OCI-LY3 (cell line): ENCODE data around the gene XPOT.

Experiments used
- H2AFZ ChIP-seq: fragments of 200-600, 300-600 bp; shearing (Covaris generic); 2 replicates; pipeline ENCODE4 v1.6.0; 2014; ENCODE audit warnings: antibody characterized with exemption, low read depth, low read length
- H3K27ac ChIP-seq: fragments of 200-600, 300-600 bp; sonication (generic); 2 replicates; pipeline ENCODE4 v1.5.1; 2014; ENCODE audit warnings: mild to moderate bottlenecking, low read length, moderate library complexity, mixed read lengths
- H3K27me3 ChIP-seq: fragments of 200-600, 300-600 bp; sonication (generic); 2 replicates; pipeline ENCODE4 v1.6.1; 2014; ENCODE audit warnings: low read depth, low read length, mixed read lengths
- H3K36me3 ChIP-seq: fragments of 200-600, 300-600 bp; sonication (generic); replicated peaks from 2 replicates; pipeline ENCODE3; 2014; ENCODE audit warnings: low read depth, low read length, mixed read lengths
- H3K4me1 ChIP-seq: fragments of 300-600, 200-600 bp; sonication (generic); 2 replicates; pipeline ENCODE4 v1.6.1; 2014; ENCODE audit warnings: low read length, mixed read lengths
- H3K4me2 ChIP-seq: fragments of 200-600, 300-600 bp; sonication (generic); 2 replicates; pipeline ENCODE4 v1.6.1; 2014; ENCODE audit warnings: low read length, mixed read lengths
- H3K4me3 ChIP-seq: fragments of 300-600, 200-600 bp; sonication (generic); 2 replicates; pipeline ENCODE4 v1.5.1; 2014; ENCODE audit warnings: antibody characterized with exemption, mild to moderate bottlenecking, low read length, moderate library complexity
- H3K79me2 ChIP-seq: fragments of 300-600, 200-600 bp; shearing (Covaris generic); 2 replicates; pipeline ENCODE4 v1.6.1; 2014; ENCODE audit warnings: mild to moderate bottlenecking, low read length, mixed read lengths
- H3K9ac ChIP-seq: fragments of 300-600, 200-600 bp; shearing (Covaris generic); 2 replicates; pipeline ENCODE4 v1.6.0; 2014; ENCODE audit warnings: mild to moderate bottlenecking, low read length, moderate library complexity
- H3K9me3 ChIP-seq: fragments of 200-600, 300-600 bp; shearing (Covaris generic); 2 replicates; pipeline ENCODE4 v1.6.1; 2014; ENCODE audit warnings: low read length, mixed read lengths; ENCODE audit not compliant: insufficient read depth
- H4K20me1 ChIP-seq: fragments of 200-600, 300-600 bp; sonication (generic); 2 replicates; pipeline ENCODE4 v1.6.1; 2016; ENCODE audit warnings: low read length, mixed read lengths; ENCODE audit not compliant: insufficient read depth
- CTCF ChIP-seq: fragments of 200-600, 300-600 bp; sonication (generic); IDR thresholded peaks from 2 replicates; pipeline ENCODE4 v1.5.1; 2014; ENCODE audit warnings: antibody characterized with exemption, low read length, low read depth
- EZH2phosphoT487 ChIP-seq: fragments of 200-600 bp; shearing (Covaris generic); IDR thresholded peaks from 2 replicates; pipeline ENCODE4 v1.6.1; 2018; ENCODE audit warnings: antibody characterized with exemption, mixed run types, low read depth

The XPOT gene

GRCh38 chr12:64486657-64487056 is 82.5 kb downstream of the XPOT start:
- no peak overlapping the region for H3K9ac ChIP-seq
- no peak overlapping the region for H3K27ac ChIP-seq
- no peak overlapping the region for H3K4me2 ChIP-seq
- peaks cover 49% of the 10 kb centered on the region for H3K36me3 ChIP-seq
- TF ChIP-seq EZH2phosphoT487 (no peak), CTCF (no peak)
- H4K20me1 ChIP-seq: no peaks in the 10 kb centered on the region
- no peaks in the 10 kb centered on the region for H3K4me1 ChIP-seq
- H3K4me3 ChIP-seq: no peak overlapping the region
- no peak overlapping the region for H2AFZ ChIP-seq
- H3K79me2 ChIP-seq: no peaks in the 10 kb centered on the region
- H3K27me3 ChIP-seq: no peaks in the 10 kb centered on the region
- H3K9me3 ChIP-seq: no peaks in the 10 kb centered on the region

GRCh38 chr12:64491718-64492117 is 87.5 kb downstream of the XPOT start:
- Histone ChIP-seq H3K27me3 (no peaks in the 10 kb centered on the region), H4K20me1 (no peaks in the 10 kb centered on the region), H3K79me2 (no peaks in the 10 kb centered on the region), H2AFZ (no peak overlapping the region), H3K4me2 (no peak overlapping the region), H3K36me3 (peaks cover 50% of the 10 kb centered on the region), H3K27ac (no peak overlapping the region), H3K4me1 (peaks cover 12% of the 10 kb centered on the region), H3K9ac (no peak overlapping the region), H3K9me3 (no peaks in the 10 kb centered on the region), H3K4me3 (no peak overlapping the region)
- TF ChIP-seq CTCF (no peak), EZH2phosphoT487 (no peak)

GRCh38 chr12:64493513-64493912 is 89.3 kb downstream of the XPOT start:
- no peak overlapping the region for H3K4me3 ChIP-seq
- no peak overlapping the region for H3K27ac ChIP-seq
- TF ChIP-seq CTCF (no peak), EZH2phosphoT487 (no peak)
- H2AFZ ChIP-seq: no peak overlapping the region
- no peak overlapping the region for H3K9ac ChIP-seq
- no peaks in the 10 kb centered on the region for H3K9me3 ChIP-seq
- H4K20me1 ChIP-seq: no peaks in the 10 kb centered on the region
- peaks cover 12% of the 10 kb centered on the region for H3K4me1 ChIP-seq
- no peaks in the 10 kb centered on the region for H3K79me2 ChIP-seq
- H3K27me3 ChIP-seq: no peaks in the 10 kb centered on the region
- H3K36me3 ChIP-seq: peaks cover 51% of the 10 kb centered on the region
- H3K4me2 ChIP-seq: no peak overlapping the region

- Histone ChIP-seq H3K4me1 (peaks cover 12% of the 10 kb centered on the region), H3K9ac (no peak overlapping the region), H4K20me1 (no peaks in the 10 kb centered on the region), H3K27ac (0 out of 2 replicates have a peak overlapping the region, but pooled peaks have one; percentile 6), H3K36me3 (peaks cover 50% of the 10 kb centered on the region), H3K4me3 (no peak overlapping the region), H3K27me3 (no peaks in the 10 kb centered on the region), H3K79me2 (no peaks in the 10 kb centered on the region), H3K9me3 (no peaks in the 10 kb centered on the region), H2AFZ (no peak overlapping the region), H3K4me2 (peak overlapping the region; percentile 15)
- TF ChIP-seq CTCF (no peak), EZH2phosphoT487 (no peak)
These were observed 91.0 kb downstream of the XPOT start for GRCh38 chr12:64494998-64495729.
